RWPE1 (cell line): ENCODE measurements around the gene NOLC1.

Source experiments
- CTCF ChIA-PET: fragments of 350-600 bp; sonication (Branson Sonifier 250); formaldehyde crosslinking; extraction: SDS; loops from one replicate; lab custom pipeline; 2021; lab: Yijun Ruan, JAX
- POLR2A ChIA-PET: fragments of 400-600 bp; formaldehyde crosslinking; extraction: SDS; loops from one replicate; lab custom pipeline; 2020; ENCODE audit warnings: antibody characterized with exemption; ENCODE audit not compliant: low non-redundant PET; lab: Yijun Ruan, JAX
- DNase-seq: peaks from one replicate; pipeline ENCODE4 v3.0.0; 2012; ENCODE audit warnings: low spot score
- H3K27ac ChIP-seq: fragments of 450-650 bp; 2 replicates; pipeline ENCODE4 v1.5.1; 2017
- TF ChIP-seq, protein P1 (sequence below): fragments of 450-650 bp; conservative IDR thresholded peaks from 2 replicates; pipeline ENCODE4 v1.5.1; 2017; ENCODE audit warnings: low read depth, mild to moderate bottlenecking

NOLC1 gene

DNA sequence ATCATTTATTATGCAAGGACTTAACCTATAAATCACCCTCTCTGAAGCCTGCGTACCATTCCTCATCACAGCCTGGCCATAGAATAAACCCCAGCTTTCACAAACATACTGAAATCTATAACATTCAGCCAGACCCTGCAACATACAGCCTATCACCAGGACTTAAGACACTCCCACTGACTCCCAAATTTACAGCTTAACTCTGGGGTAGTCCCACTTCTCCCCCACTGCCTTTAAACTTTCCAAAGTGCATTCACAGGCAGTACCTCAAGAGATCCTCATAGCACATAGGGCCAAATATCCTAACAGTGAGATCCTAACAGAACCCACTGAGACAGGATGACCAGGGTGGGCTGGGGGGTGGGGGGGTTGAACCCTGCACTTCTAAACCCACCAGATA lies 35.5 kb upstream of the NOLC1 start:
- ChIA-PET CTCF (no interaction called here), POLR2A (no interaction called here)
- peak overlapping the region; percentile 94 for H3K27ac ChIP-seq
- TF ChIP-seq, protein P1, sequence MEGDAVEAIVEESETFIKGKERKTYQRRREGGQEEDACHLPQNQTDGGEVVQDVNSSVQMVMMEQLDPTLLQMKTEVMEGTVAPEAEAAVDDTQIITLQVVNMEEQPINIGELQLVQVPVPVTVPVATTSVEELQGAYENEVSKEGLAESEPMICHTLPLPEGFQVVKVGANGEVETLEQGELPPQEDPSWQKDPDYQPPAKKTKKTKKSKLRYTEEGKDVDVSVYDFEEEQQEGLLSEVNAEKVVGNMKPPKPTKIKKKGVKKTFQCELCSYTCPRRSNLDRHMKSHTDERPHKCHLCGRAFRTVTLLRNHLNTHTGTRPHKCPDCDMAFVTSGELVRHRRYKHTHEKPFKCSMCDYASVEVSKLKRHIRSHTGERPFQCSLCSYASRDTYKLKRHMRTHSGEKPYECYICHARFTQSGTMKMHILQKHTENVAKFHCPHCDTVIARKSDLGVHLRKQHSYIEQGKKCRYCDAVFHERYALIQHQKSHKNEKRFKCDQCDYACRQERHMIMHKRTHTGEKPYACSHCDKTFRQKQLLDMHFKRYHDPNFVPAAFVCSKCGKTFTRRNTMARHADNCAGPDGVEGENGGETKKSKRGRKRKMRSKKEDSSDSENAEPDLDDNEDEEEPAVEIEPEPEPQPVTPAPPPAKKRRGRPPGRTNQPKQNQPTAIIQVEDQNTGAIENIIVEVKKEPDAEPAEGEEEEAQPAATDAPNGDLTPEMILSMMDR = no peak
- DNase-seq = no peak

GRCh38 chr10:102117391-102118159 lies 34.6 kb upstream of the NOLC1 start:
- CTCF ChIA-PET = interaction anchor here (0.7 to 0.8 kb wide), 3 partner anchors 52 to 984 kb away, joined by 3 to 4 read pairs (median 3); partner anchors contain the start of gene HPS6
- peak overlapping the region; percentile 94 for H3K27ac ChIP-seq
- POLR2A ChIA-PET = no interaction called here
- TF ChIP-seq, protein P1 = no peak
- DNase-seq = no peak

DNA sequence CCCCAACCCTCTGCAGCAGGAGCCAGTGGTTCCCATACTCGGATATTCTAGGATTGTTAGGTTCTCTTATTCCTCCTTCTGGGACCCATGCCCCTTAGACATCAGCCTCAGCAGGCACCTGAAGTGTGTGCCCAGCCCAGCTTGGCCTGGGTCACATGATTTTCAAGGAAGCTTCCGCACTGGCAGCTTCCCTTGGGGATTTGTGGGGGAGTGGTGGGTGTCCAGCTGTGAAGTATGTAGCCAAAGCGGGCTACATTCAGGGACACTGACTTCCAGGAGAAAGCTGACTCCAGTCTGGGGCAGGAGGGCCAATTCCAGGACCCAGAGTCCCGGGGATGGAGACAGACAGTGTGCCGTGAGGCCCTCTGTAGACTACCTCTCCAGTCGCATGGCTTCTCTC lies 33.3 kb upstream of the NOLC1 start:
- TF ChIP-seq, protein P1 = no peak
- peak overlapping the region; percentile 94 for H3K27ac ChIP-seq
- CTCF ChIA-PET = interaction anchor here (0.6 to 1.4 kb wide), 3 partner anchors 9 to 104 kb away, joined by 3 to 4 read pairs (median 3); no protein-coding TSS in a partner anchor
- POLR2A ChIA-PET = interaction anchor here (0.6 to 1.3 kb wide), 7 partner anchors 8 to 93 kb away, joined by 3 to 5 read pairs (median 3); partner anchors contain the start of genes HPS6 and NOLC1
- DNase-seq = no peak

DNA sequence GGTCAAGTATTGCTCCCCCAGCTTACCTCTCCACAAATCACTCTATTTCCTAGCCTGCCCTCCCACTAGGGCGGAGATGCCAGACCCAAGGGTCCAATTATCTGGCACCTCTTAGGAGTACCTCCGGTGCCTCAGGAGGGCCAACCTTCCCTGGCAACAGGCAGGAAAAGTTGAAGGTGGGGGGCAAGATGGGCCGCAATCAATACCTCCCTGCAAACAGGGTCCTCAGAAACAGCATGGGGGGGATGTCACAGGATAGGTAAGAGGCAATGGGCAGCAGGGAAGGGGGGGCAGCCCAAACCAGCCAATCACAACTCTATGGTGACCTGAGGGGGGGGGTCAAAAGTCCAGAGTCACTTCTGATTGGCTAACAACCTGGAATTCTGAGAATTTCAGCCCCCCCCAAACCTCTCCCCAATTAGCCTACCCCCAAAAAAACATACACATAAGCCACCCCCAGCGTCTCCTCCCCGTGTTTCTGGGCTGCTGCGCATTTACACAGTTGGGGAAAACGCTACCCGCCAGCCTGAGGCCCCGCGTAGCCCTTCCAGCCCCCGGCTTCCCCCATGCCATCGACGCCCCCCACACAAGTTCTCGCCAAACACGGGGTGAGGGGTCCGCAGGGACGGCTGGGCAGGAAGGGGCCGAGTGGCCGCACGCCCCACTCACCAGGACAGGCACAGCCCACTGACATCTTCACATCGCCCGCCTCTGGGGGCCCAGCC lies 32.6 kb upstream of the NOLC1 start:
- peak overlapping the region; percentile 94 for H3K27ac ChIP-seq
- ChIA-PET POLR2A (interaction anchor here (0.6 to 1.3 kb wide), 7 partner anchors 8 to 94 kb away, joined by 3 to 5 read pairs (median 3); partner anchors contain the start of genes HPS6 and NOLC1), CTCF (interaction anchor here (0.6 to 1.4 kb wide), 3 partner anchors 8 to 103 kb away, joined by 3 to 4 read pairs (median 3); no protein-coding TSS in a partner anchor)
- TF ChIP-seq, protein P1 = no peak
- DNase-seq = peak; percentile 98

DNA sequence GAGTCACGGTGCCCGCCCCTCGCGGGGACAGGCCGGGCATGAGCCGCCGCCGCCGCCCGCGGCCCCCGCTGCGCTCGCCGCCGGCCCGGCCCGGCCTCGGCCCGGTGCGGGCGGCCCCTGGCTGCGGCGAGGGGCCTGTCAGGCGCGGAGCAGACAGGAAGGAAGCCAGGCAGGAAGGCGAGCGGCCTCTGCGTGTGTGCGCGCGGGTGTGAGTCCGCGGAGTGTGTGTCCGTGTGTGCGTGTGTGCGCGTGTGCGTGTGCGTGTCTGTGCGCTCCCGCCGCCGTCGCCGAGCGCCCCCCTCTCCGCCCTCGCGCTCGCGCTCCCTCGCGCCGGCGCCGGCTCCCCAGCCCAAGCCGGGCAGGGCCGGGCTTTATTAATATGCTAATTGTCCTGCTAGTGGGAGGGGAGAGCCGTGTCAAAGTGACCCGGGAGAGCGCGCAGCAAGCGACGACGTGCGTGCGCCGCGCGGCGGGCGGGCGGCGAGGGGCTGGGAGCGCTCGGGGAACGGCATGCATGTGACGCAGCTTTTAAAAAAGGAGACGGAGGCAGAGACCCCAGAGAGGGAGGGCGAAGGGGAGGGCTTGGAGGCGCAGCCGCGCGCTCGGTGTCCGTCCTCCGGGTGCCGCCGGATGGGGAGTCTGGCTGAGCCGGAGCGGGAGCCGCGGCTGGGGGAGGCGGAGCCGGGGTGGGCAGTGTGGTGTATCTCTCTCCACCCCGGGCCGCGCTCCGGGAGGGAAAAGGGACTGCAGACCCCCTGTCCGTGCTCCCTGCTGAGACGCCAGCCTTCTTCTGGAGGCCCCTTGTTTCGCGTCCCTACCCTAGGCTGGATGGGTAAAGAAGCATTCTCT lies 31.8 kb upstream of the NOLC1 start, which contains the start of gene LDB1:
Gene LDB1, minus strand, starts transcription at position 227 of the 849 bp plus-strand sequence. CDS start 258 bp downstream, outside the sequence.
- POLR2A ChIA-PET = no interaction called here
- H3K27ac ChIP-seq = peak within 1 kb of the TSS; percentile 94
- peak; percentile 81 for DNase-seq
- TF ChIP-seq, protein P1 = no peak
- CTCF ChIA-PET = no interaction called here
